Measurements from ENCODE around the gene SLC4A1AP.

- TF ChIP-seq GATA2 (IDR thresholded peaks at IDR 0.05; ENCODE audit: low read depth, low read length) (no peak), GATA3 (IDR thresholded peaks at IDR 0.05; ENCODE audit: low read depth, low read length) (no peak)
These were observed 63.6 kb downstream of the SLC4A1AP start for GRCh38 chr2:27727257-27727656.
